Measurements from ENCODE around the gene GALNTL6.

DNA sequence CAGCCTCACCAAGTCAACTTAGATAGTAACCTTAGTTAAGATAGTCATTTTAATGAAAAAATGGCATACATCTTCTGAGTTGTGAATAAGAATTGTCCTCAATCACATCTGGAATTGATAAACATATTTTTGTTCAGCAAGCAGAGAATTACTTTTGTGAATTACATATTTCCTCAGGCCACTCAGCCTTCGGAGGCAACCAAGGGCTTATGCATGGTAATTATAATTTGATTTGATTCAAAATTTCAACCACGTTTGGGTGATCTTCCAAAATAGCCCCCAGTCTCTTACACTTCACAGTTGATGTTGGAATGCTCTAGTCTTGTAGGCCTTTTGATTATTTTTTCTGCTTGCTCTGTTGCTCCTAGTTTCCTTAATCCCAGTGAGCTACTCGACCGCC lies 63.4 kb downstream of the GALNTL6 start:
- TF ChIP-seq POLR2A (IDR thresholded peaks at IDR 0.05) (no peak), CTCF (IDR thresholded peaks at IDR 0.05) (no peak)

Measured in suprapubic skin (tissue), 3 donors.